ENCODE results near the gene SLC16A13. TPM values are rescaled to one million over a fixed set of nuclear protein-coding genes. Genes with fewer than 3 reads are reported as not detected.

SLC16A13 gene
- total RNA-seq, 2 experiments from 2014 or later = 26.8 to 28.9 TPM

GRCh38 chr17:7023576-7024401, 12.0 kb upstream of the SLC16A13 start:
- ChIA-PET CTCF (interaction anchor here (2.1 to 4.5 kb wide), 2 partner anchors 21 to 22 kb away, joined by 7 to 27 read pairs; partner anchors contain the start of gene SLC16A11), POLR2A (interaction anchor here (1.2 to 8.2 kb wide), 4 partner anchors 8 to 22 kb away, joined by 7 to 70 read pairs (median 12); partner anchors contain the start of genes RNASEK and SLC16A13)
- Mint-ChIP-seq H3K4me3 (peak overlapping the region; percentile 65), H3K27me3 (peaks cover 1% of the 10 kb centered on the region), H3K27ac (peak overlapping the region; percentile 69), H3K4me1 (peaks cover 56% of the 10 kb centered on the region), H3K9me3 (no peaks in the 10 kb centered on the region), H3K36me3 (ENCODE audit: low read depth) (peaks cover 2% of the 10 kb centered on the region)
- peak; percentile 98 for DNase-seq

GRCh38 chr17:7024402-7024785, 11.4 kb upstream of the SLC16A13 start:
- ChIA-PET CTCF (interaction anchor here (1.7 to 4.5 kb wide), 3 partner anchors 20 to 22 kb away, joined by 5 to 27 read pairs (median 7); partner anchors contain the start of gene SLC16A11), POLR2A (interaction anchor here (0.6 to 8.2 kb wide), 6 partner anchors 9 to 663 kb away, joined by 3 to 70 read pairs (median 6); partner anchors contain the start of genes SLC16A13 and TP53)
- Mint-ChIP-seq H3K4me1 (peaks cover 57% of the 10 kb centered on the region), H3K4me3 (no peak overlapping the region), H3K27ac (no peak overlapping the region), H3K9me3 (no peaks in the 10 kb centered on the region), H3K27me3 (peaks cover 1% of the 10 kb centered on the region), H3K36me3 (ENCODE audit: low read depth) (peaks cover 2% of the 10 kb centered on the region)
- no peak for DNase-seq

- DNase-seq = no peak
- Mint-ChIP-seq H3K27ac (no peak overlapping the region), H3K9me3 (no peaks in the 10 kb centered on the region), H3K36me3 (ENCODE audit: low read depth) (peaks cover 2% of the 10 kb centered on the region), H3K4me1 (peaks cover 63% of the 10 kb centered on the region), H3K27me3 (peaks cover 1% of the 10 kb centered on the region), H3K4me3 (no peak overlapping the region)
- POLR2A ChIA-PET = interaction anchor here (1.3 to 8.2 kb wide), 5 partner anchors 10 to 21 kb away, joined by 3 to 70 read pairs (median 7); partner anchors contain the start of gene SLC16A13
- CTCF ChIA-PET = interaction anchor here (1.0 to 4.5 kb wide), 4 partner anchors 11 to 23 kb away, joined by 3 to 27 read pairs (median 6); partner anchors contain the start of genes SLC16A11 and SLC16A13
Measured at GRCh38 chr17:7025245-7025644, 10.6 kb upstream of the SLC16A13 start.

GRCh38 chr17:7026471-7027115, 9.2 kb upstream of the SLC16A13 start:
- Mint-ChIP-seq H3K4me1 (peaks cover 60% of the 10 kb centered on the region), H3K4me3 (no peak overlapping the region), H3K27ac (no peak overlapping the region), H3K36me3 (ENCODE audit: low read depth) (peaks cover 2% of the 10 kb centered on the region), H3K27me3 (peaks cover 1% of the 10 kb centered on the region), H3K9me3 (no peaks in the 10 kb centered on the region)
- ChIA-PET CTCF (no interaction called here), POLR2A (interaction anchor here (2.9 to 8.2 kb wide), 3 partner anchors 9 to 11 kb away, joined by 16 to 70 read pairs (median 32); partner anchors contain the start of gene SLC16A13)
- no peak for DNase-seq

- H3K36me3 Mint-ChIP-seq (ENCODE audit: low read depth) = peaks cover 2% of the 10 kb centered on the region
- no peak overlapping the region for H3K27ac Mint-ChIP-seq
- peaks cover 1% of the 10 kb centered on the region for H3K27me3 Mint-ChIP-seq
- peaks cover 60% of the 10 kb centered on the region for H3K4me1 Mint-ChIP-seq
- POLR2A ChIA-PET = interaction anchor here (1.1 to 8.2 kb wide), 3 partner anchors 8 to 19 kb away, joined by 3 to 70 read pairs (median 32); partner anchors contain the start of gene SLC16A13
- CTCF ChIA-PET = interaction anchor here (0.5 to 0.9 kb wide), 2 partner anchors 19 to 462 kb away, joined by 3 read pairs; no protein-coding TSS in a partner anchor
- no peaks in the 10 kb centered on the region for H3K9me3 Mint-ChIP-seq
- no peak for DNase-seq
- no peak overlapping the region for H3K4me3 Mint-ChIP-seq
Measured at GRCh38 chr17:7027335-7027734, 8.5 kb upstream of the SLC16A13 start.

DNA sequence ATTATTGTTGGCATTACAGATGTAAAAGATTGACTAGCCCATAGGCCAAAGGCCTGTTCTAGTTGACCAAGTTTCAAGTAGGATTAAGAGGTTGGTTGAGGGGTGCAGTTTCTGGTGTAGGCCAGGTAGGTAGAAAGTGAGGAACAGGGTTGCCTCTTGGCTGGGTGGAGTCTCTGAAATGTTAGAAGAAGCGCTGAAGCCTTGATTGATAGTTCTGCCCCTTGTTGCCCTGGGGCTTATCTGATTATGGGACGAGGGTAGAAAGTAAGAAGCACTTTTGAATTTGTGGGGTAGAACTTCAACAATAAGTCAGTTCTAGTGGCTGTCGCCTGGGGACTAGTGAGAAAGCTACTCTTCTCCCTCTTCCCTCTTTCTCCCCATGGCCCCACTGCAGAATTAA, 6.7 kb upstream of the SLC16A13 start:
- no peak overlapping the region for H3K4me3 Mint-ChIP-seq
- peaks cover 57% of the 10 kb centered on the region for H3K4me1 Mint-ChIP-seq
- peaks cover under 1% of the 10 kb centered on the region for H3K36me3 Mint-ChIP-seq (ENCODE audit: low read depth)
- ChIA-PET CTCF (interaction anchor here (1.9 kb wide), 1 partner anchor 17 kb away, joined by 5 read pairs; no protein-coding TSS in a partner anchor), POLR2A (interaction anchor here (1.2 to 4.9 kb wide), 2 partner anchors 10 to 13 kb away, joined by 3 to 32 read pairs; a partner anchor contains a TSS)
- H3K9me3 Mint-ChIP-seq = no peaks in the 10 kb centered on the region
- DNase-seq = no peak
- H3K27me3 Mint-ChIP-seq = no peaks in the 10 kb centered on the region
- peak overlapping the region; percentile 81 for H3K27ac Mint-ChIP-seq

GRCh38 chr17:7029659-7030058, 6.2 kb upstream of the SLC16A13 start:
- peaks cover 60% of the 10 kb centered on the region for H3K4me1 Mint-ChIP-seq
- CTCF ChIA-PET = interaction anchor here (1.8 to 1.9 kb wide), 2 partner anchors 8 to 16 kb away, joined by 5 read pairs; no protein-coding TSS in a partner anchor
- H3K36me3 Mint-ChIP-seq (ENCODE audit: low read depth) = peaks cover 4% of the 10 kb centered on the region
- H3K27me3 Mint-ChIP-seq = no peaks in the 10 kb centered on the region
- POLR2A ChIA-PET = interaction anchor here (1.2 to 4.9 kb wide), 2 partner anchors 10 to 14 kb away, joined by 3 to 32 read pairs; a partner anchor contains a TSS
- H3K4me3 Mint-ChIP-seq = peak overlapping the region; percentile 65
- H3K9me3 Mint-ChIP-seq = no peaks in the 10 kb centered on the region
- peak overlapping the region; percentile 81 for H3K27ac Mint-ChIP-seq
- peak; percentile 71 for DNase-seq

DNA sequence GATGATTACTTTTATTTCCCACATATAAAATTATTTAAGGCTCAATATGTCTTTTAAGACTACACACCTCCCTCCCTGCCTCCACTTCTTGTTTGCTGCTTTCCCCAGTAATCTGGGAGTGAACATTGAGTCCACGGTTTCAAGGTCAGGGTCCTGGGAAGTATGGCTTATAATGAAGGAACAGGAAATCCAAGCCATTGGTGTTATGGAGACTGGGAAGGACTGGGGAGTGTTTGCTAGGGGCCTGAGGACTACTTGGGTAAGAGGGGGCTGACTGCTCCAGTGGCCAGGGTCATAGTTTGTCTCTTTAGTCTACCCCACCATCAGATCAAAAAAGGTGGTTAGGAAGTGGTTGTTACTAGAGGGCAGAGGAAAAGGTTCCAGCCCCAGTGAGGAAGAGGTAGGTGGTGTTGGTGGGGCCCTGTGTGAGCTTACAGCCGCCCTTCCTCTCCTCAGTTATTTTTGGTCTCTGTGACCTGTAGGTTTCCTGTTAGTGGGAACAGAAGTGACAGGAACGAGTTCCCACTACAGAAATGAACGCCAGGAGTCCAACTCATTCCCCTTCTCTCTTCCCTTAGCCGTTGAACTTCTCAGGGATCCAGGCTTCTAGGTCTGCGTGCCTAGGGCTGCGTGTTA, 742 bp upstream of the SLC16A13 start:
- Mint-ChIP-seq H3K36me3 (ENCODE audit: low read depth) (peaks cover 17% of the 10 kb centered on the region), H3K4me1 (peaks cover 67% of the 10 kb centered on the region), H3K27ac (peak overlapping the region; percentile 96), H3K9me3 (no peaks in the 10 kb centered on the region), H3K27me3 (no peaks in the 10 kb centered on the region), H3K4me3 (peak overlapping the region; percentile 85)
- ChIA-PET CTCF (interaction anchor here (1.0 to 3.4 kb wide), 12 partner anchors 10 to 184 kb away, joined by 3 to 44 read pairs (median 4); partner anchors contain the start of gene DLG4), POLR2A (interaction anchor here (0.8 to 2.6 kb wide), 19 partner anchors 9 to 1139 kb away, joined by 3 to 70 read pairs (median 4); partner anchors contain the start of genes BCL6B, CTDNEP1, DVL2 and RNASEK)
- peak; percentile 62 for DNase-seq

GRCh38 chr17:7038025-7038862, 2.4 kb downstream of the SLC16A13 start:
- CTCF ChIA-PET = interaction anchor here (1.2 to 3.4 kb wide), 4 partner anchors 7 to 98 kb away, joined by 3 to 44 read pairs (median 5); no protein-coding TSS in a partner anchor
- peaks cover 10% of the 10 kb centered on the region for H3K27me3 Mint-ChIP-seq
- no peak overlapping the region for H3K27ac Mint-ChIP-seq
- POLR2A ChIA-PET = interaction anchor here (1.5 kb wide), 2 partner anchors 8 to 26 kb away, joined by 4 to 9 read pairs; partner anchors contain the start of gene RNASEK
- peaks cover 57% of the 10 kb centered on the region for H3K4me1 Mint-ChIP-seq
- H3K4me3 Mint-ChIP-seq = peak overlapping the region; percentile 28
- H3K9me3 Mint-ChIP-seq = no peaks in the 10 kb centered on the region
- no peak for DNase-seq
- peaks cover 17% of the 10 kb centered on the region for H3K36me3 Mint-ChIP-seq (ENCODE audit: low read depth)

GRCh38 chr17:7039832-7040231, 4.0 kb downstream of the SLC16A13 start:
- no peak for DNase-seq
- peaks cover 15% of the 10 kb centered on the region for H3K27me3 Mint-ChIP-seq
- H3K27ac Mint-ChIP-seq = peak overlapping the region; percentile 52
- H3K36me3 Mint-ChIP-seq (ENCODE audit: low read depth) = peaks cover 14% of the 10 kb centered on the region
- ChIA-PET CTCF (interaction anchor here (1.2 to 1.3 kb wide), 3 partner anchors 12 to 97 kb away, joined by 4 read pairs; no protein-coding TSS in a partner anchor), POLR2A (interaction anchor here (1.0 kb wide), 1 partner anchor 15 kb away, joined by 3 read pairs; no protein-coding TSS in a partner anchor)
- H3K9me3 Mint-ChIP-seq = no peaks in the 10 kb centered on the region
- H3K4me3 Mint-ChIP-seq = no peak overlapping the region
- peaks cover 48% of the 10 kb centered on the region for H3K4me1 Mint-ChIP-seq

All from activated CD4-positive, alpha-beta memory T cell treated with anti-CD3 and anti-CD28 coated beads, Interleukin-2, amount 10 ng/mL, durations not matched to agents 7 days and 5 days (primary cell).